HUES6 (cell line): ENCODE results near the gene CBX7.
A peak's percentile ranks its signal among the peaks of the same experiment; 100 is the strongest.
"Not testable (repeated sequence)": the region's sequence is repeated elsewhere in the genome, so short reads cannot be mapped to it uniquely, and the experiment has no call there.

Experiments used
- H3K27ac ChIP-seq: 2 replicates; pipeline ENCODE4 v1.7.0; 2013; ENCODE audit warnings: low read depth, mild to moderate bottlenecking, low read length, inconsistent platforms
- H3K27me3 ChIP-seq: 2 replicates; pipeline ENCODE4 v1.6.1; 2013; ENCODE audit warnings: low read length; ENCODE audit not compliant: control insufficient read depth, insufficient read depth
- H3K36me3 ChIP-seq: 2 replicates; pipeline ENCODE4 v1.6.1; 2013; ENCODE audit warnings: low read length; ENCODE audit not compliant: control insufficient read depth, insufficient read depth
- H3K4me1 ChIP-seq: 2 replicates; pipeline ENCODE4 v1.6.1; 2013; ENCODE audit warnings: low read length; ENCODE audit not compliant: control insufficient read depth, insufficient read depth
- H3K4me3 ChIP-seq: 2 replicates; pipeline ENCODE4 v1.5.1; 2013; ENCODE audit warnings: low read depth, low read length
- H3K9ac ChIP-seq: one replicate; pipeline ENCODE4 v1.6.1; 2013; ENCODE audit warnings: mild to moderate bottlenecking, low read length
- H3K9me3 ChIP-seq: 2 replicates; pipeline ENCODE4 v1.6.1; 2013; ENCODE audit warnings: low read depth, low read length; ENCODE audit not compliant: control insufficient read depth, insufficient read depth

CBX7 gene

DNA sequence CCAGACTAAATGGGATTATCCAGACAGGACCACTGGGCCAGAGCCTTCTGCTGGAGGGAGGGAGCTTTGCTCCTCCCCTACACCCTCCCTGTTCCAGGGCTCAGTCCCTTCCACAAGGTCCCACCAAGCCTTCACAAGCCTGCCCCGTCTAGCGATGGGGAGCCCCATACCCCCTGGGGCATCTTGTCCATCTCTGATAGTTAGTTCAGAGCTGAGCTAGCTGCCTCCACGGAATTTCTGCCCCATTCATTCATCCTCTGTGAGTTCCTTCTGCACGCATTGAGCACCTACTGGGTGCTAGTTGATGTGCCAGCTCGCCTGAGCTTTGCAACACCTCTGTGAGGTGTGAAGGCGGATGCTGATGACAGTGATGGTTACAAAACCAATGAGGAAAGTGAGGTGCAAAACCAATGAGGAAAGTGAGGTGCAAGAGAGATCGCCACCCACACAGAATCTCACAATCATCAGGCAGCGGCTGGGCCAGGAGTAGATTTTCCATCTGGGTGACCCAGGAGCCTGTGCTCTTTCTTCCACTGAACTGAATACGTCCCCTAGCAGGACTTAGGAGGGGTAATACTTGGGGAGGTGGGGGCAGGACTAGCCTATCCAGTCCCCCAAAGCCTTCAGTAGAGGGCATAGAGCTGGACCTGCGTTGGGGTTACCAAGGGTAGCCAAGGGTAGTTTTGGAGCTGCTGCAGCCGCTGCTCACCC is 21.5 kb upstream of the CBX7 start:
- Histone ChIP-seq H3K4me3 (no peak overlapping the region), H3K27ac (peak overlapping the region; percentile 95), H3K27me3 (no peaks in the 10 kb centered on the region), H3K36me3 (no peaks in the 10 kb centered on the region), H3K9ac (peak overlapping the region; percentile 71), H3K4me1 (peaks cover 74% of the 10 kb centered on the region), H3K9me3 (no peaks in the 10 kb centered on the region)

DNA sequence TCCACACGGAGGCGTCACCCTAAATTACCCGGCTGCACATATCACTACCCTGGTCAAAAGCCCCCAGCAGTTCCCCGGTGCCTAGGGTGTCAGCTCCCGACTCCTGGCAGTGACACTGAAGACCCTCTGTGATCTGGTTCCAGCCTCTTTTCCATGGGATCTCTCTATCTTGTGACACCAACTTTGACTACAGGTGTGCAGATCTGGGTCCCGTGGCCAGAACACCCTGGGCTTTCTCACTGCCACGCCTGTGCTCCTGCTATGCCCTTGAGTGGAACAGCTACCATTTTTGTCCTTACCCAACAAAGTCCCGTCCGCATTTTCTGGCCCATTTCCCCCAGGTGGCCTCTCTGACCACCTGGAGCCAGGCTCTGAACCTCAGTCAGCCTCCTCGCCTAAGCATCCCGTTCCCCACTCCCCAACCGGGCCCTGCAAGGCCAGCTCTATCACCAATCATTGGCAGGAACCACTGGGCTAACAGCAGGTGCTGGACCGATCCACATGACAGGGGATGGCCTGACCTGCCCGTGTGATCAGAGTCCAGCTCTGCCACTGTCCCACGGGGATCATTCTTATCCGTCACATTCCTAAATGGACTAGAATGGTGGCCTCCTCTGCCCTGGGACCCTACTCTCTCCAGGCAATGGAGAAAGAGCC is 20.7 kb upstream of the CBX7 start:
- Histone ChIP-seq H3K9ac (no peak overlapping the region), H3K27ac (peak overlapping the region; percentile 17; the same call in 1 of the 2 replicates), H3K27me3 (no peaks in the 10 kb centered on the region), H3K4me3 (no peak overlapping the region), H3K36me3 (no peaks in the 10 kb centered on the region), H3K9me3 (no peaks in the 10 kb centered on the region), H3K4me1 (peaks cover 72% of the 10 kb centered on the region)

DNA sequence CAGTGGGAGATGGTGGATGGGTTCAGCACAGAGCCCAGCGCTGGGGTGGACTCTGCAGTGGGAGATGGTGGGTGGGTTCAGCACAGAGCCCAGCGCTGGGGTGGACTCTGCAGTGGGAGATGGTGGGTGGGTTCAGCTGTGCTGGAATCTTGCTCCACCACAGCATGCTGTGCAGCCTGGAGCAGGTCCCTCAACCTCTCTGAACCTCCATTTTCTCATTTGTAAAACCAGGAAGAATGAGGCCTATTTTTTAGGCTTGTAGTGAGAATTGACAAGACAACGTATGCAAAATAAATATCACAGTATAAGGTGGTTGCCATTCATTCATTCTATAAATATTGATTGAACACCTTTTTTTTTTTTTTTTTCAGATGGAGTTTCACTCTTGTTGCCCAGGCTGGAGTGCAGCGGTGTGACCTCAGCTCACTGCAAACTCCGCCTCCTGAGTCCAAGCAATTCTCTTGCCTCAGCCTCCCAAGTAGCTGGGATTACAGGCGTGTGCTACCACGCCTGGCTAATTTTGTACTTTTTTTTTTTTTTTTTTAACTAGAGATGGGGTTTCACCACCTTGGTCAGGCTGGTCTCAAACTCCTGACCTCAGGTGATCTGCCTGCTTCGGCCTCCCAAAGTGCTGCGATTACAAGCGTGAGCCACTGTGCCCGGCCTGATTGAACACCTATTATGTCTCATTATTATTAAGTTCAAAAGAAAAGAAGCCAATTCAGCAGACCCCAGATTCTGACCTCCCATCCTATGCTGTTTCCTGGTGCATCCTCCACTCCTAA is 20.0 kb upstream of the CBX7 start:
- H3K4me1 ChIP-seq: peaks cover 65% of the 10 kb centered on the region
- H3K27me3 ChIP-seq, H3K36me3 ChIP-seq, H3K9me3 ChIP-seq, H3K9ac ChIP-seq, H3K4me3 ChIP-seq: not testable (repeated sequence)
- peak overlapping the region; percentile 23; the same call in 1 of the 2 replicates for H3K27ac ChIP-seq

DNA sequence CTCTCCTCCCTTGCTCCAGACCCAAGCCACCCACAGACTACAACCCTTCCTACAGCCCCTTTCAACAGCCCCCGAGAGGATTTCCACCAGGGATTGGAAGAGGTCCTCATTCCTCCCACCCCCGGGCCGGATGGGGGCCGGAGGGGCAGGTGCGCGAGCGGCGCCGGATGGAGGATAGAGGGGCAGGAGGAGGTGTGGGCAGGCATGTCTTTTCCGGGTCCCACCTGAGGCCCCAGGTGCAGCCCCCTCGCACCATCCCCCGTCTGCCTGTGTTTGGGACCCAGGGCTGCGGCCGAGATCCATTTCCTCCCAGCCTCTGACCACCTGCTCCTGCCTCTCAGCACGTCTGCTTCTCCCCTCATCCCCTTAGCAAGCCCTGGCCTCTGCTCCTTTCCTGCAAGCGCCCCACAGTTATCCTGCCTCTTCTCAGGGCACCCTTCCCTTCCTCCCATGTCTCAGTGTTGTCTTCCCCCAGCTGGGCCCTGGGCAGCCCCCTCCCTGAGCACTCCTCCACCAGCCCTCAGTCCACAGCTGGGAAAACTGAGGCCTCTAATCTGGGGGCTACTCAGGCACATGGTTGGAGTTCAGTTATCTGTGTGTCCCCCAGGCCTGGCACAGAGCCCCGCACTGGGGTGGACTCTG is 19.3 kb upstream of the CBX7 start:
- peak overlapping the region; percentile 51 for H3K9ac ChIP-seq
- H3K27ac ChIP-seq: peak overlapping the region; percentile 59; the same call in 1 of the 2 replicates
- no peaks in the 10 kb centered on the region for H3K9me3 ChIP-seq
- H3K4me1 ChIP-seq: peaks cover 58% of the 10 kb centered on the region
- H3K36me3 ChIP-seq: no peaks in the 10 kb centered on the region
- no peaks in the 10 kb centered on the region for H3K27me3 ChIP-seq
- no peak overlapping the region for H3K4me3 ChIP-seq

DNA sequence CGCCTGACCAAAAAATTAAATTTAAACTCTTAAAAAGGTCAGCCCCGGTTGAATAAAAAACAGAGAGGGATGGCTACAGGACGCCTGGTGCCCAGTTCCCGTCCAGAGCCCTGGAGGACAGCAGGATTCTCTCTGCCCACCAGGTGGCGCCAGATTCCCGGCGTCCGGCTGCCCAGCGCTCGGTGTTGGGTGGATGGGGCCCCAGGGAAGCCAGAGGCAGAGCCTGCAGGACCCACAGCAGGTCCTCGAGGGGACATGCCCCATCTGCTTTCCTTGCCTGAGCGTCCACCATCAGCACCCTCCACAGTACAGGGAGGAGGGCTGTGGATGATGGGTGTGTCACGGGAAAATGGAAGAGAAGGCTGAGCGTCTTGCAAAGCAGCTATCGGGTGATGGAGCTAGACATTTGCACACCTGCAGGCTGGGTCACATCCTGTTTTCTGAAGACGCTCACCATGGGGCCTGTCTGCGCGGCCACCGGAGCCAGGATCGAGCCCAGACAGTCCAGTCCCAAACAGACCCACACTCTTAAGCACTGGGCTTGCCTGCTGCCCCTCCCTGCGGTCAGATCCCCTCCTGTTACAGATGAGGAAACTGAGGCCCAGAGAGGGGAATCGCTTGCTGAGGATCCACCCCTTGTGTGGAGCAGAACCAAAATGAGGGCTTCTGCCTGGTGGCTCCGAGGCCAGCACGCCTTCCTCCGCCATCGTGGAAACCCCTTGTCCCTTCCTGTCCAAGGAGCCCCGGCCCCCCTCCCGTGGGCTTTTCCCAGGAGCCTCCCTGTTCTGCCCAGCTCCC is 18.5 kb upstream of the CBX7 start:
- Histone ChIP-seq H3K4me3 (no peak overlapping the region), H3K9ac (peak overlapping the region; percentile 51), H3K27me3 (no peaks in the 10 kb centered on the region), H3K4me1 (peaks cover 51% of the 10 kb centered on the region), H3K9me3 (no peaks in the 10 kb centered on the region), H3K36me3 (no peaks in the 10 kb centered on the region), H3K27ac (peak overlapping the region; percentile 59; the same call in 1 of the 2 replicates)

DNA sequence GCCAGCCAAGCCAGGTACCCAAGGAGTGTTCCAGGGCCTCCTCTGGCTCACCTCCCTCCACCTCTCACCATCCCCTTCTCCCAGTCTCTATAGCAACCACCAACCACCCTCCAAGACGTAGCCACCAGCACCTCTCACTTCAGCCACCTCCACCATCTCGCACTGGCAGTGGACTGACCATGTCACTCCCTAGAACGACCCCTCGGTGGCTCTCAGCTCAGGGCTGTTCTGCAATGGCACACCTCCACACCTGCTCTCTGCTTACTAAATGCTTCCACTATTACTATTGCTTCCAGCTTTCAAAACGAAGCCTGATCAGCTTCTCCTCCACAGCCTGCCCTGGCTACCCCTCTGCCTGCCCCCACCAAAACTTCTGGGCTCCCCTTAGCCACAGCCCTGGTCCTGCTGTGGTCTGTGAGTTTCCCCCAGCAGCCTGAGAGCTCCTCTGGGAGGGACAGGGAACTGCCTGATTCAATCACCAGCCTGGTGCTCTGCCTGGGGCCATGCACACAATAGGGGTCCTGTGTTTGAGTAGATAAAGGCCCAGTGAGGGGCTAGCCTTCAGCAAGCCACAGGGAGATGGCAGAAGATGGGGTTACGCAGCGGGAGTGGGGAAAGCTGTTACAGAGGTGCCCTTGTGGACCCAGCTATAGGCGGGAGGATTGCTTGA is 17.5 kb upstream of the CBX7 start:
- Histone ChIP-seq H3K27ac (no peak overlapping the region), H3K36me3 (no peaks in the 10 kb centered on the region), H3K9me3 (no peaks in the 10 kb centered on the region), H3K4me1 (peaks cover 40% of the 10 kb centered on the region), H3K4me3 (no peak overlapping the region), H3K27me3 (no peaks in the 10 kb centered on the region), H3K9ac (no peak overlapping the region)

DNA sequence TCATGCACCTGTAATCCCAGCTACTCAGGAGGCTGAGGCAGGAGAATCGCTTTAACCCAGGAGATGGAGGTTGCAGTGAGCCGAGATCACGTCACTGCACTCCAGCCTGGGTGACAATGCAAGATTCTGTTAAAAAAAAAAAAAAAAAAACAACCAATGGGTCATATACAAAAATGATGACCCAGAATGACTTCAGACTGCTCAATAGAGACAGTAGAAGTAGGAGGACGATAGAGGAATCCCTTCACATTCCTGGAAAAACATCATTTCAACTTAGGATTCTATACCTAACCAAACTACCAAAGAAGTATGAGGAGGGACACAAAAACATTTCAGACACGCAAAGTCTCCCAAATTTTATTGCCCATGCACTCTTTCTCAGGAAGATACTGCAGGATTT is 14.1 kb upstream of the CBX7 start:
- Histone ChIP-seq H3K4me3 (no peak overlapping the region), H3K27me3 (no peaks in the 10 kb centered on the region), H3K36me3 (no peaks in the 10 kb centered on the region), H3K4me1 (peaks cover 14% of the 10 kb centered on the region), H3K9me3 (peaks cover 3% of the 10 kb centered on the region; the same call in 1 of the 2 replicates), H3K9ac (no peak overlapping the region), H3K27ac (no peak overlapping the region)

DNA sequence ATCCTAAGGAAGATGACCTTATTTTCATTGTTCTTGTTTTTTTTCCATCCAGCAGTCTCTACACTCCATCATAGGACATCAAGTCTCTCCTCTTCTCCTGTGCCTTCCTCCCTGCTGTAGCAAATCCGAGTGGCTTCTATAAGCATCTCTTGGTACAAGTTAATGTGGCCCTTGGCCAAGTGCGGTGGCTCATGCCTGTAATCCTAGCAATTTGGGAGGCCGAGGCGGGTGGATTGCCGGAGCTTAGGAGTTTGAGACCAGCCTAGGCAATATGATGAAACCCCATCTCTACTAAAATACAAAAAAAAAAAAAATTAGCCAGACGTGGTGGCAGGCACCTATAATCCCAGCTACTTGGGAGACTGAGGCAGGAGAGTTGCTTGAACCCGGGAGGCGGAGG is 3.6 kb upstream of the CBX7 start:
- H3K9ac ChIP-seq, H3K4me1 ChIP-seq, H3K9me3 ChIP-seq, H3K4me3 ChIP-seq, H3K27ac ChIP-seq, H3K36me3 ChIP-seq: not testable (repeated sequence)
- H3K27me3 ChIP-seq: peaks cover 35% of the 10 kb centered on the region

DNA sequence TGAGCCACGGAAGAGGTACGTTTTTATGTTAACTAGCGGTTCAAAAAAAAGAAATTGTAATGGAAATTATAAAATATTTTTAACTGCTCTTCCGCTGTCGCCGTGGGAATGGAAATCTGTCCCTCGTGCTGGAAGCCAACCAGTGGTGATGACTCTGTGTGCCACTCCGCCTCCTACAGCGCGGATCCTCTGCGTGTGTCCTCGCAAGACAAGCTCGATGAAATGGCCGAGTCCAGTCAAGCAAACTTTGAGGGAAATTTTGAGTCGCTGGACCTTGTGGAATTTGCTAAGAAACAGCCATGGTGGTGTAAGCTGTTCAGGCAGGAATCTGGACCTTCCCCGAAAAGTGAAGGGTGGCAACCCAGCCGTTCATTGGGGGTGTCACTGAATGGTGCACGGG is 2.9 kb upstream of the CBX7 start:
- H3K27ac ChIP-seq: no peak overlapping the region
- H3K9me3 ChIP-seq: no peaks in the 10 kb centered on the region
- H3K4me3 ChIP-seq: no peak overlapping the region
- no peak overlapping the region for H3K9ac ChIP-seq
- H3K36me3 ChIP-seq: no peaks in the 10 kb centered on the region
- peaks cover 35% of the 10 kb centered on the region for H3K27me3 ChIP-seq
- peaks cover 3% of the 10 kb centered on the region; the same call in 1 of the 2 replicates for H3K4me1 ChIP-seq

DNA sequence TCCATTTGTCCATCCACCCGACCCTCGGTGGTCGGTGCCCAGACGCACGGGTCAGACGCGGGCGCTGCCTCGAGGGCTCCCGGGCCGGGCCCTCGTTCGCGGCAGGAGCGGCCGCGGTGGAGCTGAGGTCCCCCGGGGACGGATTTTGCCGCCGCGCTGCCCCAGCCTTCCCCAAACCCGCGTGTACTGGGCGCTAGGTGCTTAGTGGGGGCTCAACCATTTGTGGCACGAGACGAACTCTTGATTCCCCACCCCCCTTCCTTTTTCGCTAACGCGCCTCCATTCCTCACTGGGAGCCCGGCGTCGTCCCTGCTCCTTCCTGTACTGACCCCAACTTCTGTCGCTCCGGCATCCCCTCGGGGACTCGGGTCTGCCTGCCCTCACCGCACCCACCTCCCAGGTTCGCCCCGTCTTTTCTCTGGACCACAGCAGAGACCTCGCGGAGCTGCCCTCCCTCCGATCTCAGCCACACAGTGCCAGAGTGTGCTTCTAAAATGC is 789 bp upstream of the CBX7 start:
- Histone ChIP-seq H3K27ac (no peak overlapping the region), H3K27me3 (peaks cover 35% of the 10 kb centered on the region), H3K9ac (peak overlapping the region; percentile 72), H3K36me3 (no peaks in the 10 kb centered on the region), H3K4me3 (peak overlapping the region; percentile 73), H3K4me1 (peaks cover 14% of the 10 kb centered on the region), H3K9me3 (no peaks in the 10 kb centered on the region)
